HepG2 (cell line): Measurements from ENCODE around the gene FAM76A. TPM values are rescaled to one million over a fixed set of nuclear protein-coding genes. Genes with fewer than 3 reads are reported as not detected.

Experiments
- ATAC-seq: fragments of 200-7000 bp; cut with Tn5 transposase; 3 replicates; pipeline ENCODE4 v1.9.1; 2020; ENCODE audit warnings: mild to moderate bottlenecking, moderate library complexity
- BruUV-seq: library from RNA; stranded (reverse); fragments of 400-500 nt; replicated peaks from 2 replicates; lab custom pipeline; 2021; lab: Mats Ljungman, UMichigan
- CTCF ChIA-PET: fragments of 300-600 bp; formaldehyde crosslinking; extraction: SDS; loops from one replicate; lab custom pipeline; 2021; ENCODE audit warnings: low total read pairs, inconsistent platforms, low intra/inter-chr PET ratio; lab: Yijun Ruan, JAX
- POLR2A ChIA-PET: fragments of 350-600 bp; sonication (Branson Sonifier 250); formaldehyde crosslinking; loops from one replicate; lab custom pipeline; 2020; ENCODE audit warnings: antibody characterized with exemption, inconsistent platforms; lab: Yijun Ruan, JAX
- DNase-seq: peaks from one replicate; pipeline ENCODE4 v3.0.0-alpha.2; 2015; ENCODE audit warnings: low spot score
- FAIRE-seq: peaks from 3 replicates; lab custom pipeline; 2011; peaks lifted over from hg19 to GRCh38; lab: Jason Lieb, UNC
- H2AFZ ChIP-seq: one replicate; pipeline ENCODE4 v1.6.1; 2011; ENCODE audit warnings: low read length, inconsistent platforms
- H3K27ac ChIP-seq: fragments of 300-600 bp; 3 replicates; pipeline ENCODE4 v1.8.0; 2011; ENCODE audit warnings: mixed run types, mild to moderate bottlenecking, mixed read lengths, low read length, inconsistent platforms; ENCODE audit not compliant: insufficient read depth; ENCODE audit errors: extremely low read length
- H3K27me3 ChIP-seq, 2 experiments: fragments of 200-600 bp in 1 of 2; 2 replicates in 1 of 2; 3 replicates in 1 of 2; pipeline versions ENCODE4 v1.6.0 to v1.8.0; 2011; ENCODE audit warnings: low read length in 2 of 2, mild to moderate bottlenecking in 2 of 2, moderate library complexity in 2 of 2, inconsistent platforms in 1 of 2; ENCODE audit not compliant: insufficient read depth in 2 of 2, control insufficient read depth in 1 of 2
- H3K36me3 ChIP-seq, 2 experiments: fragments of 200-600 bp in 1 of 2; replicated peaks in 1 of 2; 2 replicates in 1 of 2; 3 replicates in 1 of 2; pipeline versions ENCODE4 v1.5.1 to v1.8.0; 2011; ENCODE audit warnings: low read length in 2 of 2, inconsistent platforms in 1 of 2; ENCODE audit not compliant: insufficient read depth in 2 of 2, control insufficient read depth in 1 of 2
- H3K4me1 ChIP-seq: 2 replicates; pipeline ENCODE4 v1.5.1; 2012; ENCODE audit warnings: low read length, inconsistent platforms; ENCODE audit not compliant: insufficient read depth
- H3K4me2 ChIP-seq: 2 replicates; pipeline ENCODE4 v1.6.0; 2011; ENCODE audit warnings: low read depth, low read length, inconsistent platforms
- H3K4me3 ChIP-seq, 3 experiments: fragments of 200-600 bp in 1 of 3; sonication (generic), shearing (Covaris generic) in 1 of 3; replicated peaks in 1 of 3; 2 replicates each; pipeline ENCODE4 v1.5.1; 2011 to 2016; ENCODE audit warnings: low read length in 3 of 3, inconsistent platforms in 2 of 3, low read depth in 2 of 3, mild to moderate bottlenecking in 2 of 3, control low read depth in 1 of 3, mixed read lengths in 1 of 3; ENCODE audit not compliant: insufficient read depth in 1 of 3
- H3K79me2 ChIP-seq: one replicate; pipeline ENCODE4 v1.6.1; 2011; ENCODE audit warnings: low read length, inconsistent platforms; ENCODE audit not compliant: insufficient read depth
- H3K9ac ChIP-seq: 2 replicates; pipeline ENCODE4 v1.6.0; 2011; ENCODE audit warnings: mild to moderate bottlenecking, low read depth, low read length, inconsistent platforms; ENCODE audit not compliant: insufficient read depth
- H3K9me3 ChIP-seq: 2 replicates; pipeline ENCODE4 v1.5.1; 2012; ENCODE audit warnings: mild to moderate bottlenecking, low read length
- H4K20me1 ChIP-seq: 2 replicates; pipeline ENCODE4 v1.6.0; 2011; ENCODE audit warnings: inconsistent platforms, mild to moderate bottlenecking, low read length, moderate library complexity; ENCODE audit not compliant: insufficient read depth
- STAG1 ChIP-seq: sonication (generic); formaldehyde crosslinking; IDR thresholded peaks from 2 replicates; pipeline ENCODE4 v1.4.0; 2020; ENCODE audit warnings: missing genetic modification reagents
- WGBS: methylation state at CpG from one replicate; pipeline ENCODE4 v1.1.6; 2017; ENCODE audit warnings: low lambda C conversion rate; 5-methylcytosine and 5-hydroxymethylcytosine counted together
- in situ Hi-C: cut with HindIII; loops from 2 replicates; pipeline ENCODE4 v1.10.0; 2017; ENCODE audit warnings: low pct_unique_long_range_greater_than_20kb; ENCODE audit not compliant: extremely low pct_ligation_motif_present
- intact Hi-C: fragments of 100-400 bp; cut with micrococcal nuclease; formaldehyde crosslinking; loops from one replicate; pipeline ENCODE4 v1.10.0; 2022; ENCODE audit not compliant: unreplicated experiment
- polyA plus RNA-seq, 8 experiments: library from polyadenylated mRNA; depleted of rRNA in 3 of 8; stranded (reverse) in 7 of 8; unstranded in 1 of 8; fragments of >200 nt; fragmentation: Illumina TruSeq in 4 of 8; extraction: Trizol in 4 of 8; gene quantifications; 2 replicates each; pipeline versions ENCODE4 v1.2.1 to v1.2.3, GENCODE V29; 2011 to 2016; ENCODE audit warnings: low read depth in 4 of 8, missing spikeins in 1 of 8, mixed read lengths in 1 of 8; ENCODE audit not compliant: insufficient read depth in 1 of 8
- total RNA-seq, 5 experiments: library from RNA; depleted of rRNA; stranded (reverse); fragments of >200 nt; fragmentation: Illumina TruSeq; extraction: Trizol; gene quantifications; 2 replicates each; pipeline ENCODE4 v1.2.3, GENCODE V29; 2016; ENCODE audit warnings: low read depth in 1 of 5
- TF ChIP-seq, protein P1 (sequence below): IDR thresholded peaks from 2 replicates; pipeline ENCODE4 v1.6.1; 2016; ENCODE audit warnings: low read depth

FAM76A gene
- total and polyA plus RNA-seq, 2 of the 13 experiments (the other 11 are each of a cell fraction or from before 2014, with no cell fraction given), result 4.2 to 15.7 TPM

- H3K9me3 ChIP-seq, result peaks cover 12% of the 10 kb centered on the region
- CTCF ChIA-PET, result interaction anchor here (1.5 kb wide), 1 partner anchor 50 kb away, joined by 7 read pairs; no protein-coding TSS in a partner anchor
Measured at GRCh38 chr1:27719286-27720251, 6.2 kb upstream of the FAM76A start.

More at GRCh38 chr1:27719286-27720251, 6.2 kb upstream of the FAM76A start:
- Histone ChIP-seq H3K9ac (no peak overlapping the region), H3K4me2 (peak overlapping the region; percentile 18; the same call in 1 of the 2 replicates), H3K4me1 (peaks cover 41% of the 10 kb centered on the region), H2AFZ (no peak overlapping the region), H4K20me1 (no peaks in the 10 kb centered on the region), H3K27me3 (no peaks in the 10 kb centered on the region), H3K36me3 (no peaks in the 10 kb centered on the region), H3K79me2 (no peaks in the 10 kb centered on the region), H3K27ac (no peak overlapping the region), H3K4me3 (no peak overlapping the region)
- POLR2A ChIA-PET, result no interaction called here
- intact Hi-C loops, result loop anchor here (1.0 kb wide), 1 partner anchor 47 kb away; the partner anchor contains the start of gene IFI6
- ATAC-seq (peak; percentile 57), FAIRE-seq (no peak), DNase-seq (no peak)
- no TSS peak for BruUV-seq
- TF ChIP-seq, protein P1, sequence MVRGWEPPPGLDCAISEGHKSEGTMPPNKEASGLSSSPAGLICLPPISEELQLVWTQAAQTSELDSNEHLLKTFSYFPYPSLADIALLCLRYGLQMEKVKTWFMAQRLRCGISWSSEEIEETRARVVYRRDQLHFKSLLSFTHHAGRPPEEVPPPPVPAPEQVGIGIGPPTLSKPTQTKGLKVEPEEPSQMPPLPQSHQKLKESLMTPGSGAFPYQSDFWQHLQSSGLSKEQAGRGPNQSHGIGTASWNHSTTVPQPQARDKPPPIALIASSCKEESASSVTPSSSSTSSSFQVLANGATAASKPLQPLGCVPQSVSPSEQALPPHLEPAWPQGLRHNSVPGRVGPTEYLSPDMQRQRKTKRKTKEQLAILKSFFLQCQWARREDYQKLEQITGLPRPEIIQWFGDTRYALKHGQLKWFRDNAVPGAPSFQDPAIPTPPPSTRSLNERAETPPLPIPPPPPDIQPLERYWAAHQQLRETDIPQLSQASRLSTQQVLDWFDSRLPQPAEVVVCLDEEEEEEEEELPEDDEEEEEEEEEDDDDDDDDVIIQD (CRISPR knock-in tag), result no peak
- TF ChIP-seq STAG1 (CRISPR knock-in tag), result 0 out of 2 replicates have a peak, but pooled peaks have one; percentile 15
- in situ Hi-C loops, result loop anchor here (5.0 kb wide), 1 partner anchor 52 kb away; no protein-coding TSS in a partner anchor
- WGBS, result 33% methylated on average over 5 of the region's 5 CpGs
